GM12801 (cell line): Measurements from ENCODE around the gene PALS2.

Experiments
- CTCF ChIP-seq: IDR thresholded peaks from one replicate; pipeline ENCODE4 v1.5.1; 2011; ENCODE audit warnings: control low read depth; ENCODE audit not compliant: insufficient read length; ENCODE audit errors: extremely low read depth

PALS2 gene

DNA sequence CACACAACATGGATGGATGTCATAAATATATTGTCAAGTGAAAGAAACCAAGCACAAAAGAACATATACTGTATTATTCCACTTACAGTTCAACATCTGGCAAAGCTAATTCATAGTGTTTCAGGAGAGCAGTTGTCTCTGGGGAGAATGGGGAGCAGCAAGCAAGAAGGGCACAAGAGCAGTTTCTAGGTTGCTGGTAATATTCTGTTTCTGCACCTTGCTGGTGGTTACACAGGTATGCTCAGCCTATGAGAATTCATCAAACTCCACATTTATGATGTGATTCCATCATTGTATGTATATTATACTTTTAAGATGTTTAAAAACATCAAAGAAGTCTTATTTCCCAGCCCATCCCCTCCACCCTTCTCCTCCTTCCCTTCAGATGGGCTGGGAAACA lies 18.1 kb upstream of the PALS2 start:
- no peak for TF ChIP-seq CTCF

GRCh38 chr7:24555719-24556118 lies 17.5 kb upstream of the PALS2 start:
- no peak for TF ChIP-seq CTCF

- no peak for TF ChIP-seq CTCF
Observed at GRCh38 chr7:24560772-24561171, 12.5 kb upstream of the PALS2 start.

GRCh38 chr7:24566274-24566673 lies 7.0 kb upstream of the PALS2 start:
- no peak for TF ChIP-seq CTCF

DNA sequence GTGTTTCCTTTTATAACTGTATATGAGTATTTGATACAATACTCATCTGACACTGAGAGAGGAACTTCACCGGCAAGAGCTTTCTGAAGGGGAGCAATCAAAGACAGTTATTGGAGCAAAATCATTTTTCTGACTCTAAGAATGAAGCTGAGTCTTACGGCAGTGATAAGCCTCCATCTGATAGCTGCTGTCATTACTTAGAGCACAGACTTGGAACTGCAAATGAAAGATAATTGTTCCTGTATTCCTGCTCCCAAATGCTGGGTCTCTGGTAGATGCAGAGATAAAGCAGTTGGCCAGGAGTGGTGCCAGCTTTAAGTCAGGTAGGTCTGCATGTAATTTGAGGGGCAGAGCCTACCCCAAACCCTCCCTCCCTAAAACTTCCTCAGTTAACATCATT lies 2.3 kb upstream of the PALS2 start:
- TF ChIP-seq CTCF, result no peak

- TF ChIP-seq CTCF, result no peak
Observed at GRCh38 chr7:24572016-24572392, 1.2 kb upstream of the PALS2 start.

DNA sequence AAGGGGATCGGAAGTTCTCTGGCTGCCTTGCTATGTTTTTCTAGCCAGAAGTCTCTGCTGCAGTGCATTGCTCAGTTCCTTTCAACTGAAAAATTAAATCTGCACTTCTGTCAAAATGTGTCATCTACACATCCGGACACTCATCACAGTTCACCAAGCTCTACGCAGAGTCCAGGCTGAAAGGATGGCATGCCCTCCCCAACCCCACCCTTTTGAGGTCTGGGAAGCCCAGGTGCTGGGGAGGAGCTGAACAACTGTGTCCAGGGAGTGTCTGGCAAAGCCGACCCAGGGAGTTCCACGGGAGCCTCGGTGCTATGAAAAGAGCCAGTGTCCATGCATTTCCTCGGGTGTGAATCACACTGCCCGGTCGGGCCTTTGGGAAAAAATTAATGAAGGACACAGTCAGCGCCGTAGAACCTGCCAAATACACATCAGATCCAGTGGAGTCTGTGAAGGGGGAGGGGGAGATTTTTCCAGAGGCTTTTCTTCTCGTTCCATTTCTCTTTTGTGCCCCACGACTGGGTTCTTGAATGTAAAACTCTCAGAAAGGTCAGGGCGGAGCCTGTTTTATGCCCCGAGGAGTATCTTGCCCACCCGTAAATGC lies 757 bp upstream of the PALS2 start:
- no peak for TF ChIP-seq CTCF
